Cardiac muscle cell (in vitro differentiated cells and primary cell): ENCODE data around the gene CDH23. TPM values are rescaled to one million over a fixed set of nuclear protein-coding genes. Genes with fewer than 3 reads are reported as not detected.

Experiments
- DNase-seq, 2 donors: peaks; one replicate each; pipeline versions ENCODE4 v3.0.0 to v3.0.0-alpha.2; 2010 to 2017; ENCODE audit warnings: low read depth in 1 of 2, low spot score in 1 of 2
- H3K27ac ChIP-seq: fragments of 200-600 bp; sonication (generic); 2 replicates; pipeline ENCODE4 v1.5.1; 2016
- H3K27me3 ChIP-seq: fragments of 200-600 bp; sonication (generic); 2 replicates; pipeline ENCODE4 v1.6.0; 2016; ENCODE audit warnings: control low read depth
- H3K36me3 ChIP-seq: fragments of 200-600 bp; sonication (generic); 2 replicates; pipeline ENCODE4 v1.5.1; 2016; ENCODE audit warnings: control low read depth
- H3K4me1 ChIP-seq: fragments of 200-600 bp; sonication (generic); 2 replicates; pipeline ENCODE4 v1.8.1; 2017; ENCODE audit warnings: low read depth, mild to moderate bottlenecking, mixed run types
- H3K4me3 ChIP-seq: fragments of 200-600 bp; sonication (generic); 2 replicates; pipeline ENCODE4 v1.5.1; 2016; ENCODE audit warnings: mild to moderate bottlenecking
- H3K9me3 ChIP-seq: fragments of 200-600 bp; sonication (generic); 2 replicates; pipeline ENCODE4 v1.5.1; 2017; ENCODE audit warnings: low read depth, mild to moderate bottlenecking, control low read depth
- CTCF ChIP-seq: IDR thresholded peaks from 2 replicates; pipeline ENCODE4 v1.5.1; 2012; ENCODE audit warnings: low read depth, mild to moderate bottlenecking, low read length
- polyA plus RNA-seq: library from polyadenylated mRNA; unstranded; fragments of >200 nt; fragmentation: Nextera tagmentation; extraction: Ambion mirVana; gene quantifications from 2 replicates; pipeline ENCODE4 v1.2.1, GENCODE V29; 2016
- total RNA-seq: library from RNA; depleted of rRNA; stranded (reverse); fragments of >200 nt; gene quantifications from 2 replicates; pipeline ENCODE4 v1.2.3, GENCODE V29; 2016

Gene CDH23
- total and polyA plus RNA-seq, 2 experiments from 2014 or later = 0.05 to 0.51 TPM

- Histone ChIP-seq H3K27ac (no peak overlapping the region), H3K36me3 (no peaks in the 10 kb centered on the region), H3K4me3 (no peak overlapping the region), H3K4me1 (no peaks in the 10 kb centered on the region), H3K27me3 (no peaks in the 10 kb centered on the region), H3K9me3 (no peaks in the 10 kb centered on the region)
- DNase-seq = no peak
- TF ChIP-seq CTCF = no peak
Measured at GRCh38 chr10:71434760-71435394, 38.2 kb downstream of the CDH23 start.

- Histone ChIP-seq H3K27ac (no peak overlapping the region), H3K9me3 (no peaks in the 10 kb centered on the region), H3K4me1 (no peaks in the 10 kb centered on the region), H3K27me3 (no peaks in the 10 kb centered on the region), H3K36me3 (no peaks in the 10 kb centered on the region), H3K4me3 (no peak overlapping the region)
- DNase-seq = peak in 1 of 2 donors; percentile 14
- no peak for TF ChIP-seq CTCF
Measured at GRCh38 chr10:71435571-71436267, 39.0 kb downstream of the CDH23 start.

- Histone ChIP-seq H3K4me3 (no peak overlapping the region), H3K27ac (no peak overlapping the region), H3K36me3 (no peaks in the 10 kb centered on the region), H3K27me3 (no peaks in the 10 kb centered on the region), H3K4me1 (no peaks in the 10 kb centered on the region), H3K9me3 (no peaks in the 10 kb centered on the region)
- peak in 1 of 2 donors; percentile 6 for DNase-seq
- no peak for TF ChIP-seq CTCF
Measured at GRCh38 chr10:71436268-71437125, 39.8 kb downstream of the CDH23 start.

- no peak for TF ChIP-seq CTCF
- H3K27ac ChIP-seq = no peak overlapping the region
- DNase-seq = no peak
- no peaks in the 10 kb centered on the region for H3K27me3 ChIP-seq
- no peak overlapping the region for H3K4me3 ChIP-seq
- H3K4me1 ChIP-seq = no peaks in the 10 kb centered on the region
- no peaks in the 10 kb centered on the region for H3K36me3 ChIP-seq
- H3K9me3 ChIP-seq = no peaks in the 10 kb centered on the region
Measured at GRCh38 chr10:71437537-71438092, 40.9 kb downstream of the CDH23 start.

GRCh38 chr10:71438761-71439160 is 42.0 kb downstream of the CDH23 start:
- Histone ChIP-seq H3K4me3 (no peak overlapping the region), H3K4me1 (no peaks in the 10 kb centered on the region), H3K27ac (no peak overlapping the region), H3K36me3 (no peaks in the 10 kb centered on the region), H3K9me3 (no peaks in the 10 kb centered on the region), H3K27me3 (no peaks in the 10 kb centered on the region)
- no peak for TF ChIP-seq CTCF
- no peak for DNase-seq
